ENCODE results near the gene C6orf120. TPM values are rescaled to one million over a fixed set of nuclear protein-coding genes. Genes with fewer than 3 reads are reported as not detected.
A peak's percentile ranks its signal among the peaks of the same experiment; 100 is the strongest.

The C6orf120 gene
- total and polyA plus RNA-seq, 2 of the 13 experiments (the other 11 are each of a cell fraction or from before 2014, with no cell fraction given) = 21.7 to 29.9 TPM

GRCh38 chr6:169722362-169723199 is 20.7 kb downstream of the C6orf120 start (continued):
- TF ChIP-seq, protein P1, sequence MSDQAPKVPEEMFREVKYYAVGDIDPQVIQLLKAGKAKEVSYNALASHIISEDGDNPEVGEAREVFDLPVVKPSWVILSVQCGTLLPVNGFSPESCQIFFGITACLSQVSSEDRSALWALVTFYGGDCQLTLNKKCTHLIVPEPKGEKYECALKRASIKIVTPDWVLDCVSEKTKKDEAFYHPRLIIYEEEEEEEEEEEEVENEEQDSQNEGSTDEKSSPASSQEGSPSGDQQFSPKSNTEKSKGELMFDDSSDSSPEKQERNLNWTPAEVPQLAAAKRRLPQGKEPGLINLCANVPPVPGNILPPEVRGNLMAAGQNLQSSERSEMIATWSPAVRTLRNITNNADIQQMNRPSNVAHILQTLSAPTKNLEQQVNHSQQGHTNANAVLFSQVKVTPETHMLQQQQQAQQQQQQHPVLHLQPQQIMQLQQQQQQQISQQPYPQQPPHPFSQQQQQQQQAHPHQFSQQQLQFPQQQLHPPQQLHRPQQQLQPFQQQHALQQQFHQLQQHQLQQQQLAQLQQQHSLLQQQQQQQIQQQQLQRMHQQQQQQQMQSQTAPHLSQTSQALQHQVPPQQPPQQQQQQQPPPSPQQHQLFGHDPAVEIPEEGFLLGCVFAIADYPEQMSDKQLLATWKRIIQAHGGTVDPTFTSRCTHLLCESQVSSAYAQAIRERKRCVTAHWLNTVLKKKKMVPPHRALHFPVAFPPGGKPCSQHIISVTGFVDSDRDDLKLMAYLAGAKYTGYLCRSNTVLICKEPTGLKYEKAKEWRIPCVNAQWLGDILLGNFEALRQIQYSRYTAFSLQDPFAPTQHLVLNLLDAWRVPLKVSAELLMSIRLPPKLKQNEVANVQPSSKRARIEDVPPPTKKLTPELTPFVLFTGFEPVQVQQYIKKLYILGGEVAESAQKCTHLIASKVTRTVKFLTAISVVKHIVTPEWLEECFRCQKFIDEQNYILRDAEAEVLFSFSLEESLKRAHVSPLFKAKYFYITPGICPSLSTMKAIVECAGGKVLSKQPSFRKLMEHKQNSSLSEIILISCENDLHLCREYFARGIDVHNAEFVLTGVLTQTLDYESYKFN (CRISPR knock-in tag; conservative IDR thresholded peaks at IDR 0.05) = no peak
- TF ChIP-seq ZNF30 (CRISPR knock-in tag; IDR thresholded peaks at IDR 0.05) = no peak
- TF ChIP-seq ZNF281 (CRISPR knock-in tag; IDR thresholded peaks at IDR 0.05; ENCODE audit: borderline replicate concordance) = no peak
- no peak for TF ChIP-seq BCL6 (CRISPR knock-in tag; IDR thresholded peaks at IDR 0.05)
- TF ChIP-seq MAF1 (CRISPR knock-in tag; IDR thresholded peaks at IDR 0.05; ENCODE audit: borderline replicate concordance) = no peak
- TF ChIP-seq RAD51 (IDR thresholded peaks at IDR 0.05; ENCODE audit: borderline replicate concordance) = no peak
- TF ChIP-seq PLRG1 (conservative IDR thresholded peaks at IDR 0.05) = no peak
- TF ChIP-seq SRSF9 (IDR thresholded peaks at IDR 0.05; ENCODE audit: borderline replicate concordance, insufficient read depth, low read depth, low read length, poor library complexity, severe bottlenecking) = no peak
- no peak for TF ChIP-seq ZNF205 (CRISPR knock-in tag; IDR thresholded peaks at IDR 0.05)
- TF ChIP-seq ZNF274 (CRISPR knock-in tag; IDR thresholded peaks at IDR 0.05) = no peak
- no peak for TF ChIP-seq ZNF446 (CRISPR knock-in tag; IDR thresholded peaks at IDR 0.05)
- TF ChIP-seq ZC3H13 (CRISPR knock-in tag; IDR thresholded peaks at IDR 0.05) = no peak
- no peak for TF ChIP-seq ZNF589 (CRISPR knock-in tag; conservative IDR thresholded peaks at IDR 0.05)
- no peak for TF ChIP-seq NFE2L2 (IDR thresholded peaks at IDR 0.05; ENCODE audit: low read length)
- peak; percentile 10; the same call in 1 of the 2 replicates for TF ChIP-seq ZBTB21 (CRISPR knock-in tag; IDR thresholded peaks at IDR 0.05)
- no peak for TF ChIP-seq GATA4 (IDR thresholded peaks at IDR 0.05; ENCODE audit: borderline replicate concordance, low read depth)
- peak; percentile 17; the same call in 1 of the 2 replicates for TF ChIP-seq RBAK (CRISPR knock-in tag; IDR thresholded peaks at IDR 0.05)
- no peak for TF ChIP-seq ZNF326 (CRISPR knock-in tag; IDR thresholded peaks at IDR 0.05; ENCODE audit: borderline replicate concordance)
- TF ChIP-seq REXO4 (CRISPR knock-in tag; IDR thresholded peaks at IDR 0.05; ENCODE audit: borderline replicate concordance) = no peak
- TF ChIP-seq PHF5A (CRISPR knock-in tag; IDR thresholded peaks at IDR 0.05; ENCODE audit: low read depth, unreplicated experiment) = no peak
- no peak for TF ChIP-seq ZNF761 (CRISPR knock-in tag; conservative IDR thresholded peaks at IDR 0.05)
- TF ChIP-seq, protein P2, sequence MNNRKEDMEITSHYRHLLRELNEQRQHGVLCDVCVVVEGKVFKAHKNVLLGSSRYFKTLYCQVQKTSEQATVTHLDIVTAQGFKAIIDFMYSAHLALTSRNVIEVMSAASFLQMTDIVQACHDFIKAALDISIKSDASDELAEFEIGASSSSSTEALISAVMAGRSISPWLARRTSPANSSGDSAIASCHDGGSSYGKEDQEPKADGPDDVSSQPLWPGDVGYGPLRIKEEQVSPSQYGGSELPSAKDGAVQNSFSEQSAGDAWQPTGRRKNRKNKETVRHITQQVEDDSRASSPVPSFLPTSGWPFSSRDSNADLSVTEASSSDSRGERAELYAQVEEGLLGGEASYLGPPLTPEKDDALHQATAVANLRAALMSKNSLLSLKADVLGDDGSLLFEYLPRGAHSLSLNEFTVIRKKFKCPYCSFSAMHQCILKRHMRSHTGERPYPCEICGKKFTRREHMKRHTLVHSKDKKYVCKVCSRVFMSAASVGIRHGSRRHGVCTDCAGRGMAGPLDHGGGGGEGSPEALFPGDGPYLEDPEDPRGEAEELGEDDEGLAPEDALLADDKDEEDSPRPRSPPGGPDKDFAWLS (CRISPR knock-in tag; IDR thresholded peaks at IDR 0.05; ENCODE audit: borderline replicate concordance) = no peak
- TF ChIP-seq ZNF776 (CRISPR knock-in tag; IDR thresholded peaks at IDR 0.05) = no peak
